CD4-positive, CD25-positive, alpha-beta regulatory T cell (primary cell): ENCODE results near the gene SMG6. TPM values are rescaled to one million over a fixed set of nuclear protein-coding genes. Genes with fewer than 3 reads are reported as not detected.
"Not testable (repeated sequence)": the region's sequence is repeated elsewhere in the genome, so short reads cannot be mapped to it uniquely, and the experiment has no call there.

ENCODE experiments used
- ATAC-seq, 2 donors: fragments of 150-1000 bp; cut with Tn5 transposase; one replicate each; pipeline ENCODE4 v1.10.0; 2021; ENCODE audit warnings: low read depth in 2 of 2, moderate number of reproducible peaks in 2 of 2, moderate library complexity in 1 of 2
- DNase-seq, 3 donors: peaks; one replicate each; pipeline versions ENCODE4 v3.0.0 to v3.0.0-alpha.2; 2012 to 2022; ENCODE audit warnings: mixed read lengths in 1 of 3
- H3K27ac ChIP-seq: one replicate; pipeline ENCODE4 v1.7.0; 2013; ENCODE audit warnings: mild to moderate bottlenecking, low read length; ENCODE audit not compliant: insufficient read depth, poor library complexity, severe bottlenecking
- H3K27me3 ChIP-seq: one replicate; pipeline ENCODE4 v1.7.0; 2013; ENCODE audit warnings: low read length; ENCODE audit not compliant: control insufficient read depth, insufficient read depth
- H3K36me3 ChIP-seq: one replicate; pipeline ENCODE4 v1.7.0; 2013; ENCODE audit warnings: mild to moderate bottlenecking, low read length, moderate library complexity; ENCODE audit not compliant: control insufficient read depth, insufficient read depth
- H3K4me1 ChIP-seq: 2 replicates; pipeline ENCODE4 v1.7.0; 2013; ENCODE audit warnings: mild to moderate bottlenecking, low read length; ENCODE audit not compliant: insufficient read depth, control insufficient read depth, poor library complexity, severe bottlenecking
- H3K4me3 ChIP-seq: one replicate; pipeline ENCODE4 v1.7.0; 2013; ENCODE audit warnings: low read depth, mild to moderate bottlenecking, low read length, moderate library complexity
- H3K9me3 ChIP-seq, 2 experiments: 1 replicate in 1 of 2; 2 replicates in 1 of 2; pipeline ENCODE4 v1.7.0; 2013; ENCODE audit warnings: low read length in 2 of 2, mild to moderate bottlenecking in 1 of 2, moderate library complexity in 1 of 2; ENCODE audit not compliant: control insufficient read depth in 2 of 2
- H3K27ac Mint-ChIP-seq, 3 donors: one replicate each; pipeline ENCODE4 v1.8.0; 2020 to 2022; ENCODE audit warnings: mild to moderate bottlenecking in 3 of 3, mixed read lengths in 3 of 3, moderate library complexity in 2 of 3
- H3K27me3 Mint-ChIP-seq: one replicate; pipeline ENCODE4 v1.8.0; 2022; ENCODE audit warnings: mild to moderate bottlenecking, mixed read lengths
- H3K36me3 Mint-ChIP-seq: one replicate; pipeline ENCODE4 v1.8.0; 2020; ENCODE audit warnings: mixed read lengths
- H3K4me1 Mint-ChIP-seq, 4 donors: one replicate each; pipeline ENCODE4 v1.8.0; 2020 to 2022; ENCODE audit warnings: mixed read lengths in 4 of 4, mild to moderate bottlenecking in 1 of 4
- H3K4me3 Mint-ChIP-seq, 4 donors: one replicate each; pipeline ENCODE4 v1.8.0; 2020 to 2022; ENCODE audit warnings: mild to moderate bottlenecking in 4 of 4, mixed read lengths in 4 of 4, moderate library complexity in 3 of 4
- H3K9me3 Mint-ChIP-seq, 7 donors: one replicate each; pipeline ENCODE4 v1.8.0; 2020 to 2022; ENCODE audit warnings: mixed read lengths in 7 of 7, mild to moderate bottlenecking in 3 of 7, moderate library complexity in 2 of 7
- polyA plus RNA-seq, 4 donors: library from polyadenylated mRNA; unstranded; fragments of 300-500 nt; fragmentation: Illumina TruSeq; gene quantifications; one replicate each; pipeline ENCODE4 v1.2.3, GENCODE V29; 2021
- total RNA-seq: library from RNA; stranded (reverse); gene quantifications from one replicate; pipeline ENCODE4 v1.2.3, GENCODE V29; 2022

SMG6 gene
- total and polyA plus RNA-seq, 5 donors from 2014 or later = 3.3 to 42.9 (median 4.9) TPM

DNA sequence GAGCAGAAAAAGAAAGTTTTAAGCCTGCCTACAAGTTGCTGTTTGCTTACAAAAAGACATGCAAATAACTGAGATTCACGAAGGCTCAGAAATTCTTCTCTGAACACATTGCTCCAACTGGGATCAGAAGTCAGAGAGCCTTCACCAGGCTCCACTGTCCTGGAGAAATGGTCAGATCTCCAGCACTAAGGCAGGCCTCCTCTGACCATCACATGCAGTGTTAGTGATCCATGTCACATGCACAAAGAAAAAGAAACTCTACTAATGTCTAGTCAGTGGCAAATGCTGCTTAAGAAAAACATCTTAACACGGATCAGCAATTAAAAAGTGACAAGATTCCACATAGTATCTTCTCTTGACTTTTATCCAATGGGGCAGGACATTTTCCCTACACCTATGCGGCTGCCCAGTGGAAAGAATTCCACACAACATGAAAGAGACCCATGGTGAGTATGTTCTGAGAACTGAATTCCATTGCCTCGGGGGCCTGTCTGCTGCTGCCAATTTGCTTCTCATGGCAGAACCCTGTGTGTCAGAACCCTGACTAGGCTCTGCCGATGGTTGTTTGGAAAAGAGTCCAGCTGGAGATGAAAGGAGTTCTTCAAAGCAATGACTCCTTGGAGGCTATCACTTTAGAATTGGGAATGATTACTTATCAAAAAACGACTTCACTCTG is 152.1 kb downstream of the SMG6 start:
- no peaks in the 10 kb centered on the region for H3K9me3 ChIP-seq
- no peaks in the 10 kb centered on the region for H3K9me3 Mint-ChIP-seq
- peaks cover 39% of the 10 kb centered on the region for H3K36me3 Mint-ChIP-seq
- no peak overlapping the region for H3K4me3 ChIP-seq
- no peak for ATAC-seq
- H3K27ac Mint-ChIP-seq = peak overlapping the region in 1 of 3 donors; percentile 40
- no peak for DNase-seq
- H3K4me1 Mint-ChIP-seq = peaks cover 0 to 5% (median 2%) of the 10 kb centered on the region in 4 donors
- peaks cover 50% of the 10 kb centered on the region for H3K36me3 ChIP-seq
- no peaks in the 10 kb centered on the region for H3K4me1 ChIP-seq
- no peaks in the 10 kb centered on the region for H3K27me3 Mint-ChIP-seq
- H3K27ac ChIP-seq = no peak overlapping the region
- no peaks in the 10 kb centered on the region for H3K27me3 ChIP-seq
- no peak overlapping the region for H3K4me3 Mint-ChIP-seq

- H3K36me3 ChIP-seq = peaks cover 45% of the 10 kb centered on the region
- DNase-seq (no peak), ATAC-seq (no peak)
- H3K4me1 Mint-ChIP-seq = peaks cover 0 to 9% (median 2%) of the 10 kb centered on the region in 4 donors
- H3K4me3 Mint-ChIP-seq = no peak overlapping the region
- H3K9me3 Mint-ChIP-seq = no peaks in the 10 kb centered on the region
- H3K27me3 Mint-ChIP-seq = no peaks in the 10 kb centered on the region
- H3K4me1 ChIP-seq = no peaks in the 10 kb centered on the region
- H3K36me3 Mint-ChIP-seq = peaks cover 39% of the 10 kb centered on the region
- H3K9me3 ChIP-seq = no peaks in the 10 kb centered on the region
- no peaks in the 10 kb centered on the region for H3K27me3 ChIP-seq
- no peak overlapping the region for H3K27ac Mint-ChIP-seq
- H3K27ac ChIP-seq = no peak overlapping the region
- no peak overlapping the region for H3K4me3 ChIP-seq
Measured at GRCh38 chr17:2150806-2151205, 152.8 kb downstream of the SMG6 start.

GRCh38 chr17:2149934-2150333 is 153.7 kb downstream of the SMG6 start:
- Histone ChIP-seq H3K4me3 (no peak overlapping the region), H3K4me1 (no peaks in the 10 kb centered on the region), H3K9me3 (no peaks in the 10 kb centered on the region), H3K27me3 (no peaks in the 10 kb centered on the region), H3K36me3 (peaks cover 41% of the 10 kb centered on the region), H3K27ac (no peak overlapping the region)
- DNase-seq = no peak
- Mint-ChIP-seq H3K27me3 (no peaks in the 10 kb centered on the region), H3K36me3 (peaks cover 33% of the 10 kb centered on the region), H3K4me1 (peaks cover 0 to 9% (median 2%) of the 10 kb centered on the region in 4 donors), H3K4me3 (no peak overlapping the region), H3K9me3 (no peaks in the 10 kb centered on the region), H3K27ac (no peak overlapping the region)
- no peak for ATAC-seq

DNA sequence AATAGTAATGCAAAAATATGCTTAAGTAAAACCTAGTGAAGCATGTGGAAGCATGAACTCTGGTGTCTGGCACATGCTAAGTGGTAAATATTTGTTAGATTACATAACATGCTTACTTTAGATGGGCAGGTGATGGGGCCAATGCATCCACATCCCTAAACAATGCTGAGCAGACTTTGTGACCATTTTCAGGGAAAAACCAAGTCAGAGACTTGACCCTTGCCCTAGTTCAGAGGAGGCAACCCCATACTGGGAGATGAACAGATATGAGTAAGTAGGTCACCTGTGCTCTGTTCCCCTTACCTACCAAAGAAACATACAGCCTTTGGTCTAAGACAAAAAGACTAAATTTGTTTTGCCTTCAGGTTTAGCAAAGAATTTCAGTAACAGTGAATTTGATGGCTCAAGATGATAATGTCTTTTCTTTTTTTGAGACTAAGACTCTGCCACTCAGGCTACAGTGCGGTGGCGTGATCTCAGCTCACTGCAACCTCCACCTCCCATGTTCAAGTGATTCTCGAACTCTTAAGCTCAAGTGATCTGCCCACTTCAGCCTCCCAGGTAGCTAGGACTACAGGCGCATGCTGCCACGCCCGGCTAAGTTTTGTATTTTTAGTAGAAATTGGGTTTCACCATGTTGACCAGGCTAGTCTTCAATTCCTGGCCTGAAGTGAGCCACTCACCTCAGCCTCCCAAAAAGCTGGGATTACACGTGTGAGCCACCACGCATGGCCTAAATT is 157.3 kb downstream of the SMG6 start:
- H3K36me3 Mint-ChIP-seq = peaks cover 24% of the 10 kb centered on the region
- H3K4me1 Mint-ChIP-seq = peaks cover 0 to 13% (median 2%) of the 10 kb centered on the region in 4 donors

DNA sequence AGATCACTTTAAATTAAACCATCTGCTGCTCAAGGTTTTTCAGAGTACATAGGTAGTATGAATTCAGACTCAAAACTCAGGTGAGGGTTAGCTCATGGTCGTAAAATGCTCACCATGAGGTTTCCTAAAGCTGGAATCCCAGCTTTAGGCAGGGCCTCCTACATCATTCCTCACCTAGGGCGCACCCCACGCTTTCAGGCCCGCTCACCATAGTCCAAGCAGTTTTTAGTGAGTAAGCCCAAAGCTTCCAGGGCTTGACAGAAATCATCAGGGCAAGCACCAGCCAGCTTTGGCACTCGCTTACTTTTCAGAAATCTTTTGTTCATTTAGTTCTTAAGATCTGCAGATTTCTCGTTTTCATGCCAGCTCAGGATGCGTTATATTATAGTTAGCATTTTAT is 158.9 kb downstream of the SMG6 start:
- no peak overlapping the region for H3K27ac ChIP-seq
- Mint-ChIP-seq H3K36me3 (peaks cover 23% of the 10 kb centered on the region), H3K27ac (no peak overlapping the region), H3K4me1 (peaks cover 0 to 9% (median 2%) of the 10 kb centered on the region in 4 donors), H3K27me3 (no peaks in the 10 kb centered on the region), H3K9me3 (no peaks in the 10 kb centered on the region), H3K4me3 (no peak overlapping the region)
- ATAC-seq (no peak), DNase-seq (no peak)
- no peaks in the 10 kb centered on the region for H3K27me3 ChIP-seq
- no peaks in the 10 kb centered on the region for H3K4me1 ChIP-seq
- H3K36me3 ChIP-seq = peaks cover 14% of the 10 kb centered on the region
- H3K4me3 ChIP-seq = no peak overlapping the region
- no peaks in the 10 kb centered on the region for H3K9me3 ChIP-seq

More for the DNA sequence above, 157.3 kb downstream of the SMG6 start:
- H3K4me3 ChIP-seq = no peak overlapping the region
- no peaks in the 10 kb centered on the region for H3K27me3 ChIP-seq
- H3K4me1 ChIP-seq = no peaks in the 10 kb centered on the region
- peaks cover 29% of the 10 kb centered on the region for H3K36me3 ChIP-seq
- DNase-seq (peak in 1 of 3 donors; percentile 26), ATAC-seq (no peak)
- H3K4me3 Mint-ChIP-seq = no peak overlapping the region
- H3K27me3 Mint-ChIP-seq = no peaks in the 10 kb centered on the region
- no peaks in the 10 kb centered on the region for H3K9me3 ChIP-seq
- H3K9me3 Mint-ChIP-seq = no peaks in the 10 kb centered on the region
- H3K27ac Mint-ChIP-seq = peak overlapping the region in 1 of 3 donors; percentile 76
- H3K27ac ChIP-seq = no peak overlapping the region

GRCh38 chr17:2143332-2143731 is 160.3 kb downstream of the SMG6 start:
- no peak for ATAC-seq
- no peaks in the 10 kb centered on the region for H3K9me3 Mint-ChIP-seq
- H3K4me1 Mint-ChIP-seq = peaks cover 8 to 18% (median 9%) of the 10 kb centered on the region in 4 donors
- H3K4me3 Mint-ChIP-seq = no peak overlapping the region
- H3K27me3 Mint-ChIP-seq = no peaks in the 10 kb centered on the region
- peak overlapping the region in 1 of 3 donors; percentile 76 for H3K27ac Mint-ChIP-seq
- H3K4me3 ChIP-seq = no peak overlapping the region
- peaks cover 13% of the 10 kb centered on the region for H3K36me3 Mint-ChIP-seq
- peaks cover 4% of the 10 kb centered on the region for H3K4me1 ChIP-seq
- no peak overlapping the region for H3K27ac ChIP-seq
- no peak for DNase-seq
- H3K9me3 ChIP-seq = no peaks in the 10 kb centered on the region
- peaks cover 9% of the 10 kb centered on the region for H3K36me3 ChIP-seq
- H3K27me3 ChIP-seq = no peaks in the 10 kb centered on the region

GRCh38 chr17:2142682-2143081 is 160.9 kb downstream of the SMG6 start:
- not testable (repeated sequence) for H3K27ac ChIP-seq, ATAC-seq, H3K36me3 ChIP-seq, H3K4me3 ChIP-seq, H3K27ac Mint-ChIP-seq, H3K27me3 ChIP-seq, DNase-seq, H3K27me3 Mint-ChIP-seq, H3K4me1 ChIP-seq, H3K9me3 ChIP-seq, H3K4me3 Mint-ChIP-seq, H3K9me3 Mint-ChIP-seq
- H3K36me3 Mint-ChIP-seq = peaks cover 17% of the 10 kb centered on the region
- H3K4me1 Mint-ChIP-seq = peaks cover 10 to 25% (median 15%) of the 10 kb centered on the region in 4 donors
